Measurements from ENCODE around the gene CD58. TPM values are rescaled to one million over a fixed set of nuclear protein-coding genes. Genes with fewer than 3 reads are reported as not detected.
"Not testable (repeated sequence)": the region's sequence is repeated elsewhere in the genome, so short reads cannot be mapped to it uniquely, and the experiment has no call there.

The CD58 gene
- total RNA-seq, 4 donors from 2014 or later, result 25.3 to 40.9 (median 28.9) TPM

GRCh38 chr1:116605315-116605714 lies 34.5 kb upstream of the CD58 start:
- 84 to 92% methylated on average over 1 of the region's 1 CpG for WGBS, 2 donors
- DNase-seq (ENCODE audit: low spot score in 2 of 2), result no peak
- TF ChIP-seq CTCF (IDR thresholded peaks at IDR 0.05) (no peak), POLR2A (IDR thresholded peaks at IDR 0.05) (no peak)
- intact Hi-C loops (cut with DNase I; ENCODE audit: low total_unique reads), result no loop called here
- H3K4me3 ChIP-seq (ENCODE audit: low read depth, poor library complexity, severe bottlenecking), result no peak overlapping the region

GRCh38 chr1:116604408-116604807 lies 33.6 kb upstream of the CD58 start:
- WGBS, 2 donors, result 91 to 93% methylated on average over 6 of the region's 6 CpGs
- DNase-seq (ENCODE audit: low spot score in 2 of 2); intact Hi-C loops (cut with DNase I; ENCODE audit: low total_unique reads); H3K4me3 ChIP-seq (ENCODE audit: low read depth, poor library complexity, severe bottlenecking): not testable (repeated sequence)

GRCh38 chr1:116603646-116604045 lies 32.8 kb upstream of the CD58 start:
- DNase-seq (ENCODE audit: low spot score in 2 of 2); H3K4me3 ChIP-seq (ENCODE audit: low read depth, poor library complexity, severe bottlenecking); intact Hi-C loops (cut with DNase I; ENCODE audit: low total_unique reads): not testable (repeated sequence)
- 96 to 97% methylated on average over 14 to 21 of the region's 21 CpGs for WGBS, 2 donors

GRCh38 chr1:116599369-116599768 lies 28.5 kb upstream of the CD58 start:
- H3K4me3 ChIP-seq (ENCODE audit: low read depth, poor library complexity, severe bottlenecking); DNase-seq (ENCODE audit: low spot score in 2 of 2); intact Hi-C loops (cut with DNase I; ENCODE audit: low total_unique reads): not testable (repeated sequence)
- 79 to 87% methylated on average over 2 of the region's 2 CpGs for WGBS, 2 donors

GRCh38 chr1:116598420-116599036 lies 27.7 kb upstream of the CD58 start:
- 48 to 65% methylated on average over 11 of the region's 11 CpGs for WGBS, 2 donors
- DNase-seq (ENCODE audit: low spot score in 2 of 2); H3K4me3 ChIP-seq (ENCODE audit: low read depth, poor library complexity, severe bottlenecking); intact Hi-C loops (cut with DNase I; ENCODE audit: low total_unique reads): not testable (repeated sequence)

- intact Hi-C loops (cut with DNase I; ENCODE audit: low total_unique reads); H3K4me3 ChIP-seq (ENCODE audit: low read depth, poor library complexity, severe bottlenecking); DNase-seq (ENCODE audit: low spot score in 2 of 2): not testable (repeated sequence)
- WGBS, 2 donors, result 70 to 80% methylated on average over 2 of the region's 2 CpGs
Measured at GRCh38 chr1:116597388-116597787, 26.6 kb upstream of the CD58 start.

- intact Hi-C loops (cut with DNase I; ENCODE audit: low total_unique reads); DNase-seq (ENCODE audit: low spot score in 2 of 2); H3K4me3 ChIP-seq (ENCODE audit: low read depth, poor library complexity, severe bottlenecking): not testable (repeated sequence)
- 77 to 86% methylated on average over 5 of the region's 5 CpGs for WGBS, 2 donors
Measured at GRCh38 chr1:116596742-116597307, 26.0 kb upstream of the CD58 start.

- H3K4me3 ChIP-seq (ENCODE audit: low read depth, poor library complexity, severe bottlenecking); intact Hi-C loops (cut with DNase I; ENCODE audit: low total_unique reads): not testable (repeated sequence)
- 12 to 33% methylated on average over 8 of the region's 8 CpGs for WGBS, 2 donors
- DNase-seq (ENCODE audit: low spot score in 2 of 2), result peak in 1 of 2 donors; percentile 51
Measured at GRCh38 chr1:116595946-116596741, 25.3 kb upstream of the CD58 start.

- DNase-seq (ENCODE audit: low spot score in 2 of 2); H3K4me3 ChIP-seq (ENCODE audit: low read depth, poor library complexity, severe bottlenecking); intact Hi-C loops (cut with DNase I; ENCODE audit: low total_unique reads): not testable (repeated sequence)
- 76 to 90% methylated on average over 3 to 4 of the region's 4 CpGs for WGBS, 2 donors
Measured at GRCh38 chr1:116595065-116595840, 24.4 kb upstream of the CD58 start.

GRCh38 chr1:116593977-116594376 lies 23.2 kb upstream of the CD58 start:
- DNase-seq (ENCODE audit: low spot score in 2 of 2); H3K4me3 ChIP-seq (ENCODE audit: low read depth, poor library complexity, severe bottlenecking); intact Hi-C loops (cut with DNase I; ENCODE audit: low total_unique reads): not testable (repeated sequence)
- WGBS, 2 donors, result 85 to 95% methylated on average over 3 of the region's 3 CpGs

GRCh38 chr1:116593401-116593800 lies 22.6 kb upstream of the CD58 start:
- intact Hi-C loops (cut with DNase I; ENCODE audit: low total_unique reads); H3K4me3 ChIP-seq (ENCODE audit: low read depth, poor library complexity, severe bottlenecking); DNase-seq (ENCODE audit: low spot score in 2 of 2): not testable (repeated sequence)
- 90 to 92% methylated on average over 3 of the region's 5 CpGs for WGBS, 2 donors

- DNase-seq (ENCODE audit: low spot score in 2 of 2); intact Hi-C loops (cut with DNase I; ENCODE audit: low total_unique reads); H3K4me3 ChIP-seq (ENCODE audit: low read depth, poor library complexity, severe bottlenecking): not testable (repeated sequence)
- 82 to 86% methylated on average over 6 of the region's 7 CpGs for WGBS, 2 donors
Measured at GRCh38 chr1:116591951-116592605, 21.3 kb upstream of the CD58 start.
